ENCODE measurements around the gene B4GALNT4.
"Not testable (repeated sequence)": the region's sequence is repeated elsewhere in the genome, so short reads cannot be mapped to it uniquely, and the experiment has no call there.

The B4GALNT4 gene

DNA sequence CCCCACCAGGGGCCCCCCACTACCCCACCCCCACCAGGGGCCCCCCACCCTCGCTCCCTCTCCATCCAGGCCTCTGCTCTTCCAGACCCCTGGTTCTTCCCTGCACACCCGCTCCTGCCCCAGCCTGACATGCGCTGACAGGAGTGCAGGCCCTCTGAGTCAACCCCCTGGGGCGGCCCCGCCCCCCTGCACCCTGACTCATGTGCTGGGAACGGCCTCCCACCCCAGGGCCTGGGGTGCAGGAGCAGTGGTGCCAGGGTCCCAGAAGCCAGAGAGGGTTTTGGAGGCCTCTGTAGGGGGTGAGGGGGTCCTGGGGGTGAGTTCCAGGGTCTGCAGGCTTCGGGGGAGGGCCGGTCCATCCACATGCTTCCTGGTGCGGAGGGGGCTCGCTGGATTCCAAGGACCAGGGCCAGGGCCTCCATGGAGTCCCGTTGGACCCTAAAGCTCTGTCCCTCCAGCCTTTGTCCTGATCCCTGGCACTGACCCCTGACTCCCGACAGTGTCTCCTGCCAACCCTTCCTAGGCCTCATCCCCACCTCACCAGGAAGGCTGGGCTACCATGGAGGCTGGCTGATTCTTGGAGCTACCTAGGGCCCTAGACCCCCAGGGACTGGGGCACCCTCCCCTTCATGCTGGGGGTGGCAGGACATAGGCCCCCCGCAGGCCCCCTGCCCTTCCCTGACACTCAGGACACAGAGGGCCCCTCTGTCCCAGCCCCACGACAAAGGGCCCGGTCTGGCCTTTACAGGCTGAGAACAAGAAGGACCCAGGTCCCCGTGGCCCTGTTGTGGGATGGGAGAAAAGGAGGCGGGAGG is 24.1 kb downstream of the B4GALNT4 start:
- peak; percentile 97 for DNase-seq (ENCODE audit: low spot score)

DNA sequence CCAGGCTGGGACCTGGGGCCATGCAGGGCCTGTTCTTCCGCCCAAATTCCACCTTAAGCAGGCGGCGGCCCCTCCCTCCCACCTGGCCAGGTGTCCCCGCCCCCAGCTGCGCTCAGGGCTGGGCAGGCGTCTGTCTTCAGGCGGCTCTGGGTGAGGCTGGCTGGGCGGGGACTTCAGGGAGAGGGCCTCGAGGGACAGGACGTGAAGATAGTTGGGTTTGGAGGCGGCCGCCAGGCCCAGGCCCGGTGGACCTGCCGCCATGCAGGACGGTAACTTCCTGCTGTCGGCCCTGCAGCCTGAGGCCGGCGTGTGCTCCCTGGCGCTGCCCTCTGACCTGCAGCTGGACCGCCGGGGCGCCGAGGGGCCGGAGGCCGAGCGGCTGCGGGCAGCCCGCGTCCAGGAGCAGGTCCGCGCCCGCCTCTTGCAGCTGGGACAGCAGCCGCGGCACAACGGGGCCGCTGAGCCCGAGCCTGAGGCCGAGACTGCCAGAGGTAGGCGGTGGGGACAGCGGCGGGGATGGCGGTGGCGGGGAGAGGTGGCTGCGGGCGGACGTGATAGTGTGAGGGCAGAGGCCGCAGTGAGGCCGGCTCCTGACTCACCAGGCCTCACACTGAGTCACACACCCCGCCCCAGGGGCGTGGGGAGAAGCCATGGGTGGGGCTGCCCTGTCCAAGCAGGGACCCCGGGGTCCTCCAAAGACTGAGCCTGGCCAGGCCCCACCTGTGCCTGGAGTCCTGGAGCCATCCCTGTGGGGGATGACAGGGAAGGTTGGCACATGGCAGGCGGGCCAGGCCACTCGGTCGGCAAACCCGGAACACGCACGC is 24.9 kb downstream of the B4GALNT4 start, which contains the start of gene PKP3:
PKP3 (plus strand) TSS at position 176 of the 824 bp plus-strand sequence; CDS start at position 260, 84 bp downstream.
- DNase-seq (ENCODE audit: low spot score): peak; percentile 78

GRCh38 chr11:394858-395655 is 25.8 kb downstream of the B4GALNT4 start:
- DNase-seq (ENCODE audit: low spot score): no peak

GRCh38 chr11:395866-396265 is 26.6 kb downstream of the B4GALNT4 start:
- no peak for DNase-seq (ENCODE audit: low spot score)

DNA sequence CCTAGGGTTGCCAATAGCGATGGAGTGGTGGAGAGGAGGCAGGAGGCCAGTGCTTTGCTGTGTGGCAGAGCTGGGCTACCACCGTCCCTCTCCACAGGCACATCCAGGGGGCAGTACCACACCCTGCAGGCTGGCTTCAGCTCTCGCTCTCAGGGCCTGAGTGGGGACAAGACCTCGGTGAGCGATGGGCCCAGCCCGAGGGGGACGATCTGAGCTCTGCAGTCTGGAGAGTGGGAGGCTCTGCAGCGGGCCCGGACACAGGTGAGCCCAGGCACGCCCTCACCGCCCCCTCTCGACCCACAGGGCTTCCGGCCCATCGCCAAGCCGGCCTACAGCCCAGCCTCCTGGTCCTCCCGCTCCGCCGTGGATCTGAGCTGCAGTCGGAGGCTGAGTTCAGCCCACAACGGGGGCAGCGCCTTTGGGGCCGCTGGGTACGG is 27.2 kb downstream of the B4GALNT4 start:
- peak; percentile 66 for DNase-seq (ENCODE audit: low spot score)

GRCh38 chr11:396948-397548 is 27.7 kb downstream of the B4GALNT4 start:
- peak; percentile 90 for DNase-seq (ENCODE audit: low spot score)

- no peak for DNase-seq (ENCODE audit: low spot score)
Measured at GRCh38 chr11:398826-399225, 29.5 kb downstream of the B4GALNT4 start.

- no peak for DNase-seq (ENCODE audit: low spot score)
Measured at GRCh38 chr11:399731-400211, 30.5 kb downstream of the B4GALNT4 start.

GRCh38 chr11:400241-400689 is 31.0 kb downstream of the B4GALNT4 start:
- DNase-seq (ENCODE audit: low spot score): no peak

- not testable (repeated sequence) for DNase-seq (ENCODE audit: low spot score)
Measured at GRCh38 chr11:401196-401595, 31.9 kb downstream of the B4GALNT4 start.

DNA sequence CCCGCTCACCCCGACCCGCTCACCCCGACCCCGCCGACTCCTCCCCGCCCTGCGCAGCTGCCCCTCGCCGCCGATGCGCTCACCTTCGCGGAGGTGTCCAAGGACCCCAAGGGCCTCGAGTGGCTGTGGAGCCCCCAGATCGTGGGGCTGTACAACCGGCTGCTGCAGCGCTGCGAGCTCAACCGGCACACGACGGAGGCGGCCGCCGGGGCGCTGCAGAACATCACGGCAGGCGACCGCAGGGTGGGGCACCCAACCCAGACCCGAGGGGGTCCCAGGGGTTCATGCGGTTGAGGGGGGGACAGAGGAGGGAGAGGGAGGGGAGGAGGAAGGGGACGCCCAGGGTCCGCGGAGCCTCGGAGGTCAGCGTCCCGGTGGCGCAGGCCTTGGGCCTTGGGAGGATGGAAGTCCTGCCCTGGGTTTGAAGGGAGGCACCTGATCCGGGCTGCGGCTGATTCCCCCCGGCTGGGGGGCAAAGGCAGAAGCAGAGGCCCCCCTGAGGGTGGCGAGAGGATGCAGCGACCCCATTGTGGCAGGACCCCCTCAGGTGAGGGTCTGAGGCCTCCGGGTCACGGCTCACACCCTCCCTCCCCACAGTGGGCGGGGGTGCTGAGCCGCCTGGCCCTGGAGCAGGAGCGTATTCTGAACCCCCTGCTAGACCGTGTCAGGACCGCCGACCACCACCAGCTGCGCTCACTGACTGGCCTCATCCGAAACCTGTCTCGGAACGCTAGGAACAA is 33.9 kb downstream of the B4GALNT4 start:
- no peak for DNase-seq (ENCODE audit: low spot score)

- DNase-seq (ENCODE audit: low spot score): no peak
Measured at GRCh38 chr11:403761-404431, 34.6 kb downstream of the B4GALNT4 start.

DNA sequence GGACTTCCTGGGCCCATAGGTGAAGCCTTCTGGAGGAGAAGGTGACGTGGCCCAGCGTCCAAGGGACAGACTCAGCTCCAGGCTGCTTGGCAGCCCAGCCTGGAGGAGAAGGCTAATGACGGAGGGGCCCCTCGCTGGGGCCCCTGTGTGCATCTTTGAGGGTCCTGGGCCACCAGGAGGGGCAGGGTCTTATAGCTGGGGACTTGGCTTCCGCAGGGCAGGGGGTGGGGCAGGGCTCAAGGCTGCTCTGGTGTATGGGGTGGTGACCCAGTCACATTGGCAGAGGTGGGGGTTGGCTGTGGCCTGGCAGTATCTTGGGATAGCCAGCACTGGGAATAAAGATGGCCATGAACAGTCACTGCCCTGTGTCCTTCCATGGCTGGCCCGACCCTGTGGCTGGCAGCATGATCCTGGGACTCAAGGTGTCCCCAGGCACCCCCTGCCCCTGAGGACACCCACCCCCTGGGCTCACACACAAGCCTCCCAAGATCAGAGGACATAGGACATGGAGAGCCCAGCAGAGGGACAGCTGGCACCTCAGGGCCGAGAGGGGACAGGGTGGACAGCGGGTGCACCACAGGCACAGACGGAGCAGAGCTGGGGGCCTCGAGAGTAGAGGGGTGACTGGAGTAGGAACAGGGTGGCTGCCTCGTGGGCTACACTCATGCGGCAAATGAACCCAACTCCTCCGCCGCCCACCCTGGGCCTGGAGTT is 35.4 kb downstream of the B4GALNT4 start:
- no peak for DNase-seq (ENCODE audit: low spot score)

DNA sequence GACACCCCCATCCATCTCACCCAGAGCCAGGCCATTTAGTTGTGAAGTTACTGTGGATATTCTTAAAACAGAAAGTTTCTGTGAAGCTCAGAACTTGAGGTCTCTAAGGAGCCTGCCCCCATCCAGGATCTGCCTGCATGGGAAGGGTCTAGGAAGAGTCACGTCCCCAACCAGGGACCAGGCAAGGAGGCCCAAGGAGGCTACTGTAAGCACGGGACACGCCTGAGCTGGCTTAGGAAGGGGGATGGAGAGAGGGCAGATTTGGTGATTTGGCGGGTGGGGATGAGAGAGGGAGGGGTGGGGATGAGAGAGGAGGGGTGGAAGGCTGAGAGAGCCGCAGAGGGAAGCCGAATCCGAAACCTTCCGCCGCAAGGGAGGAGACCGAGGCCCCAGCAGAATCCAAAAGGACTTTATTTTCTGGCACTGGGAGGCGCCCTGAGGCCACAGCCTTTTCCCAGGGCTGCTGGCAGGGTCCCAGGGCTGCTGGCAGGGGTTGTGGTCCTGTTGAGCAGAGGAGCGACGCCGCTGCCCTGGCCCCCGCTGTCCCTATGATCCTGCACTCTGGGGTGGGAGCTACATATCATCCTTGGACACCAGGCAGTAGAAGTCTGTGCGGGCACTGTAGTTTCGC is 36.1 kb downstream of the B4GALNT4 start:
- no peak for DNase-seq (ENCODE audit: low spot score)

DNA sequence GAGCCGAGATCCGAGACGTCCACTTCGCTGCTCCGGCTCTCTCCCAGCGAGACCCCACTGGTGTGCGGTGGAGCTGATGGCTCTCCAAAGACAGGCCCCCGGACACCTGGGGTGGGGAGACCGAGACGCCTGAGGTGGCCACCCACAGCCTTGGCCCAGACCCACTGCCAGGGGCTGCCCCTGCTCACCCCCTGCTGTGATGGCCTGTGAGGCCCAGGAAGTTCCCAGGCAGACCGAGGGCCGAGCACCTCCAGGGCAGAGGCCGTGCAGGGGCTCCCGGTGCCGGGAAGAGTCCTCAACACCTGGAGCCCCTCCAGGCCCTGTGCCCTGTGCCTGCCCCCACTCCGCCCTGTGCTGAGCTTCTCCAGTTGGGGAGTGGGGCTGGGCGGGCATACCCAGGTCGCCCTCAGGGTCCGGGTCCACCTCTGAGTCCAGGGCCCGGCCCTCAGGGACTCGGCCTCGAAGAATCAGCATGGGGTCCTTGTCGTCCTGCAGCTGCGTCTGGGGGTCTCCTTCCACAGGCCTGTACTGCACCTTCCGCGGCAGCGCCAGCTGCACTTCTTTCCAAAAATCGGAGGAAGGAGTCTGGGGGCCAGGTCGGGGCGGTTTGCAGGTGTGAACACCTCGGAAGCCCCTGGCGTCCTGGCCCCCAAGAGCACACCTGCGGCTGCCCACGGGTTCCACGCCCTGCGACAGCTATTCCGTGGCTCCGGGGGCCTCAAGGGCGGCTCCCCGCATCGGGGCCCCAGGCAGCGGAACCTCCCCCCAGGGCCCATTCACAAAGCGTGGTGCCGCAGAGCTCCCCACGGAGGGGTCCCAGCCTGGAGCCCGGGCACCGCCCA is 36.9 kb downstream of the B4GALNT4 start:
- DNase-seq (ENCODE audit: low spot score): no peak

GRCh38 chr11:406796-407650 is 37.7 kb downstream of the B4GALNT4 start:
- peak; percentile 95 for DNase-seq (ENCODE audit: low spot score)

GRCh38 chr11:407651-408123 is 38.4 kb downstream of the B4GALNT4 start:
- DNase-seq (ENCODE audit: low spot score): no peak
